ENCODE results near the gene TRAF3IP3.
A peak's percentile ranks its signal among the peaks of the same experiment; 100 is the strongest.

The TRAF3IP3 gene

DNA sequence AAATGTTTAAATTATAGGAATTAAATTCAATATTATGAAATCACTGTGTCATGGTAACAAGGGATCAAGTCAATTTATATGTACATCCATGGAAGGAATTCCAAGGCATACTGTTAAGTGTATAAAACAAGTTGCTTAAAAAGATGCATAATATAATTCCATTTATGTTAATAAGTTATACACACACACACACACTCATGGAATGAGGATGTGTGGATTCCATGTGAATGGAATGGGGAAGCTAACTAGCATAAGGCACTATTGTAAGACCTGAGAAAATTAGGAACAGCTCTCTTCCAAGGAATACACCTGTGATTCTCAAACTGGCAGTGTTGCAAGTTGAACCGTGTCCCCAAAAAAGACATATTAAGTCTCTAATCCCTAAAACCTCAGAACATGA lies 17.6 kb upstream of the TRAF3IP3 start:
- DNase-seq (ENCODE audit: low read depth) = no peak

DNA sequence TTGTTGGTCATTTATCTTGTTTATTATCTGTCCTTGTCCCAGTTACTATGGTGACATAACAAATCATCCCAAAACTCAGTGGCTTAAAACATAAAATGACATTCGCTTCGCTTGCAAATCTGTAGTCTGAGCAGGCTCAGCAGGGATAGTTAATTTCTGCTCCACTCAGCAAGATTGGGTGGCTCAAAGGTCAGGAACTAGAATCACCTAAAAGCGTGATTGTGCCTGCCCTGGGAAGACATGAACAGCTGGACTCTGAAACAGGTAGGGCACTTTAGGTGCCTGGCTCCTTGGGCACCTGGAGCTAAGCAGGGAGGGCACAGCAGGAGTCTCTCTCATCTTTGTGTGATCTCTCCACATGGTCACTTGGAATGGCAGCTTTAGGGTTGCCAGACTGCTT lies 14.7 kb upstream of the TRAF3IP3 start:
- DNase-seq (ENCODE audit: low read depth) = no peak

DNA sequence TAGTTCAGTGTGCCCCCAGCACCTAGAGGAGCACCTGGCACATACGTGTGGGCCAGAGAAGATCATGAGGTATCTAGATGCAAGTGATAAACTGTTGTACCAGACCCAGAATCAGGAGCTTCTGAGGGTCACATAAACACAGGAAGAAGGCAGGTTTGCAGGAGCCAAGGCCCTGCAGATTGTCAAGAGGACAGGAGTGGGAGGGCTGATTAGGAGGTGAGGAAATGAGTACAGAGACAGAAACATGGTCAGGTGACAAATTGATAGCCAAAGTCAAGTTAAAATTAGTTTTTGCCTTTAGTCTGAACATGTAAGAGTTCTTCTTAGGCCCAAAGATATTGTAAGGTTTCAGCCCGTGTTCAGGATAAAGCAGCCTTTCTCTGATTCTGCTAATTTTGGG lies 14.0 kb upstream of the TRAF3IP3 start:
- DNase-seq (ENCODE audit: low read depth) = no peak

DNA sequence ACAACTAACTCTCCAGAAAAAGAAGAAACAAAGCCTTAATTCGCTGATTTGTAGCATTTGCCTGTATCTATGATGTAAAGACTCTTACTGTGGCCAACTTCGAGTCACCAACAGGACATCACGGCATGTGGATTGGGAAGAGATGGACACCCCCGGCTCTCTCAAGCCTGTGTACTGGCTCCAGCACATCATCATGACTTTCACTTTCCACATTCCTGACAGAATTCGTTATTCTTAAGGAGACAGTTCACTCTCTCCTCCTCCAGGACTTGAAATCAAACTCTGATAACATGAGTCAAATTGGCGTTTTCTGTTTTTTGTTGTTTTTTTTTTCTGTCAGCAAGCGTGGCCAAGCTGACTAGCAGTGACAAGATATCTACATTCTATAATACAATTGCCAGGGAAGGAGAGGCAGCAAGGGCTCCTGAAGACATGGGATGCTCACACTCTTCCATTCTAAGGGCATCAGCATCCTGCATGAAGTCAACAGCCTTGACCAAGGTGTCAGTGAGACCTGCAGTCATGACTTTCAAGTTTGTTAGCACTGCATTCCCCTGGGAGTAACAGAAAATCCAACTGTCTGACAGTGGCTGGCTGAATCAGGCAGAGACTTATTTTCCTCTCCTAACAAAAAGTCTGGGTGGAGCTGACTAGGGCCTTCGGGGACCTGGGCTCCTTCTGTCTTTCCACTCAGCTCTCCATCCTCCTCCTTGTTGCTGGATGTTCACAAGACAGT lies 13.3 kb upstream of the TRAF3IP3 start:
- no peak for DNase-seq (ENCODE audit: low read depth)

DNA sequence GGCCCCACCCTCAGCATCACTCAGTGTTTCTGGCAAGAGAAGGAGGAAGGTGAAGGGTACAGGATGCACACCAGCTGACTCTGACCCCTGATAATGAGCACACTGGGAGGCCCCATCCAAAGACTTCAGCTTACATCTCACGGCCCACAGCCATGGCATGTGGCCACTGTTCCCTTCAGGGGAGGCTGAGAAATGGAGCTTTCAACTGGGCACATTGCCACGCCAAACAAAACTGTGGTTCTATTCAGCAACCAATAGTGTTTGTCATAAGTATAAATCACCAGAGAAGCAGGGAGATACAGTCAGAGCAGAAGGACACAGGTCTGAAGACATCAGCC lies 12.7 kb upstream of the TRAF3IP3 start:
- DNase-seq (ENCODE audit: low read depth) = no peak

DNA sequence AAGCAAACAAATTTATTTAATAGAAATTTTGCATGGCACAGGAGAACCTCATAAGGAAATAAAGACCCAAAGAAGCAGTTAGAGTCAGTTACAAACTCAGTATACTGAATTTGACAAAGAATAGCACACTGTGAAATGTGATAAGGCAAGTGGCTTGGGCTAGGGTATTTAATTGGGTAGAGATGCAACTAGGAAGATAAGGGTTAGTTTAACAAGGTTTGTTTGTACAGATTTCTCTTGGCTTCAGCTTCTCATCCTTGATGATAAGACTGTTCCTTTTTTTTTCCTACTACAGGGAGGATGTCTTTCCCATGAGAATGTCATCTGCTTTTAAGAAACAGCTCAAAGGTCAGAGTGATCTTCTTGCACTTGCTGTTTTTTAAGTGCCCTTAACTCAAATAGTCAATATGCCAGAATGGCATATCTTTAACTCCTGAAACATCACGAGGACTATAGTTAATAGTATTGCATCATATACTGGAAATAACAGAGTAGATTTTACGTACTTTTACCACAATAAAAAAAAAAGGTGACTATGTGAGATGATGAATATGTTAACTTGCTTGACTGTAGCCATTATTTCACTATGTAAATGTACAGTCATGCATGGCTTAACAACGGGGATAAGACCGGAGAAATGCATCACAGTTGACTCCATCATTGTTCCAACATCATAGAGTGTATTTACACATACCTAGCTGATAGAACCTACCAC lies 9.2 kb upstream of the TRAF3IP3 start:
- no peak for DNase-seq (ENCODE audit: low read depth)

DNA sequence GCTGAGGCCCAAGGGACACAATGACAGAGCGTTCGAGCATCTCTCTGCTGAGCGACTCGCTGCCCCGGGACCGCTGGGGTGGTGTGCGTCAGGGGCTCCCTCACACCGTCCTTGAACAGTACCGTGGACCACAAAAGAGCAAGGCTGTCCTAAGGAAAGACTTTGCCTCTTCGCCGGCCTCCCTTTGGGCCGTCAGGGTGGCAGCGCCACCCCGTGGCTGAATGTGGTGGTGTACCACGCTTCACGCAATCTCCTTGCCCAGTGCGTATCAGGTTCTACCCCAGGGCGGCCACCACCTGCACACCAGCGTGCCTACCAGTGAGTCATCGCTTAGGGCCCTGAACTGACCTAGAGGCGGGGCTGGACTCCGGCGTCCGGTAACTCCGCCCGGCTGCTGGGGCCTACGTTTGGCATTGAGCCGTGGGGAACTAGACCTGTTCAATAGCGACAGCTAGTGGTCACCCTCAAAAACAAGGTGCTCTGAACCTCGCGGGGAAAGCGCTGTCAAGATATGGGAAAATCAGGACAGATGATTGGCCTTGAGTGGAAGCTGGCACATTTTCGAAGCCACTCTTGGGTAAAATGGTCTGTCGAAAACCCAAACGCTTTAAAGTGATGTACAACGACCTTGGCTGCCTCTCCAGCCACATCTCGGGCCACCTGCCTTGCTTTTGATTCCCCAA lies 8.1 kb upstream of the TRAF3IP3 start:
- peak; percentile 56 for DNase-seq (ENCODE audit: low read depth)

DNA sequence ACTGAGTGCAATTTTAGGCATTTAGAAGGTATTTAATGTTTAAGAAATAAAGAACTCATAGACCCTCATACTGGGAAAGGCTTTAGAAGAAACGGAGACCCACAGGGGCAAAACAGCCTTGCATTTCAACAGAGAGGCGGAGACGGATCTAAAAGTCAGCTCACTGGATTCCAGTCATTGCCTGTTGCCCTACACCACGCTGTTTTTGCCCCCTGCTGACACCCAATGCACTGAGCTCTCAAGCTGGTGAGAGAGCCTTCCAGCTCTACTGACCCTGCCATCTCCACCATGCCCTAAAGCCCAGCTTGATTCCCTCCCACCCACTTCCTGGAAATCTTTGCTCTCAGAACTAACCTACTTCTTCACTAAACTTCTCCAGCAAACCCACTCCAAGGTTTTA lies 7.2 kb upstream of the TRAF3IP3 start:
- no peak for DNase-seq (ENCODE audit: low read depth)

DNA sequence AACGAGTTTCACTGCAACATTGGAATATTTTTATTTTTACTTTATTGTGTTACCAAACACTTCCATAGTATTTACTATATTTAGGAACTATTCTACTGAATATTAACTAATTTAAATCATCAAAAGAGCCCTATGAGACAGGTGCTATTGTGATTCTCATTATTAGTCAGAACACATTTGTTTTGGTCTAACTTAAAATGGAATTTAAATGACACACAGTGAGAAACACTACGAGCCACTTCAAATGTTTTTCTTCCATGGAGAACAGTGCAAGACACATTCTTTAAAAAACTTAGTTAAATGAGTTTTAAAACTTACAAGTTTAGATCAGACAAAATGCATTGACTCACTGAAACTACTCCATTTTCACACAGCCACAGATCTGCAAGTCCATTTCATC lies 6.6 kb upstream of the TRAF3IP3 start:
- DNase-seq (ENCODE audit: low read depth) = no peak

DNA sequence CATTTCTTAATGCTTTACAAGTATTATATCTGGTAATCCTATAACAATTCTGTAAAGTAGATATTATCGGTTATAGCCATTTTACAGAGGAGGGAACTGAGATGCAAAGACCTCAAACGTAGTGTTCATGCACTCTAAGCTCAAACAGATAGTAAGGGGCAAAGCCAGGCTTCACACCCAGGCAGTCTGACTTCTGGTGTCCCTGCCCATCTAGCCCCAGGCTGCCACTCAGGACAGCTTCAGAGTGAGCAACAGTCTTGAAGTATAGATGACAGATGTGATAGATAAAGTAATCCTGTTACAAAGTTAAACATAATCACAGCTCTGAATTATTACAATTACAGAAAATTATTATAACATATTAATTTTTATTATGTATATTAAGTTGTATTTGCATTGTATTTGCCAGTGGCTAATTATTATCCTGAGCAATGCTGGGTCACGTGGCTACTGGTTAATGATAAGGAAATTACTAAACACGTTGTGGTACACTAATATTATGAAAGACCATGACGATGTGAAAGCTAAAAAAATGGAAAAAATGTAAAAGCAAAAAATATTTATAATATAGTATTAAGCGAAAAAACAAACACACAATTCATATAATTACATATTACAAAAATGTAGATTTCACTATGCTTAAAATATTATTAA lies 6.1 kb upstream of the TRAF3IP3 start:
- no peak for DNase-seq (ENCODE audit: low read depth)

DNA sequence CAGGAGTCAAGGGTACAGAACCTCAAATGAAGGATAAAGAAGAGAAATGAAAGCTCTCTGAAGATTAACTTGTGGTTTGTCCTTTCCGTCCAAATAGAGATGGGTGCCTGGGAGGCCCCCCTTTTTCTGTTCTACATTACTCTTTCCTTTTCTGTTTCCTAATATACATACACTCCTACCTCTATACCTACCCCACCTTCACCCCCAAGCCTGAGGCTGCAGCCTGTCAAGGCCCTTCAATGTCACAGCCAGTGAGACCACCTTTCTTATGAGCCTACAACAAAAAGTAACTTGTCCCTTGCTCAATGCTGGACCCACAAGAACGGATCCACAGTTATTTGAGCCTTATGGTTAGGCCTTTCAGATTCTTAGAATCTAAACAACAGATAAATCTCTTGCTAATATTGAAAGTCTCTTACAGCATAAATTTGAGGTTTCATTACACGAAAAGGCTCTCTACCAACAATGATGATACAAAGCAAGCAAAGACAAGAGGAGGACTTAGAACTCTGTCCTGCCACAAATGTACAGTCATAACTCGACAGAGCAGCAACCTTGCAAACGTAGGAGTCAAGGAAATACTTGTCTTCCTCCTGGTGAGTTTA lies 4.1 kb upstream of the TRAF3IP3 start:
- no peak for DNase-seq (ENCODE audit: low read depth)

DNA sequence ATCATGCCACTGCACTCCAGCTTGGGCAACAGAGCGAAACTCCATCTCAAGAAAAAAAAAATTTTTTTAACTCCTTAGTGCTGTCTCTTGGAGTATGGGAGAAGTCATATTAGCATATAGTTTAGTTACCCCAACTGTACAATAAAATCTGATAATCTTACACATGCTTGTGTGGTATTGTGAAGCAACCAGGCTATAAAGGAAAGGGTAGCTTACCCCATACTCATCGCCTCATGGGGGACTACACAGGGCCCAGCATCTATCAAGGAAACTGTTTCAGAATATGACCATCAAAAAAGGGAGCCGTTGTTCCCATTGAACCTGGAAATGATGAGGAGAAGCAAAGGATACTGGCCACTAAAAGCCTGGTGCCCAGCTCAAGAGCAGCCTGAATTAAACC lies 3.0 kb upstream of the TRAF3IP3 start:
- DNase-seq (ENCODE audit: low read depth) = no peak

DNA sequence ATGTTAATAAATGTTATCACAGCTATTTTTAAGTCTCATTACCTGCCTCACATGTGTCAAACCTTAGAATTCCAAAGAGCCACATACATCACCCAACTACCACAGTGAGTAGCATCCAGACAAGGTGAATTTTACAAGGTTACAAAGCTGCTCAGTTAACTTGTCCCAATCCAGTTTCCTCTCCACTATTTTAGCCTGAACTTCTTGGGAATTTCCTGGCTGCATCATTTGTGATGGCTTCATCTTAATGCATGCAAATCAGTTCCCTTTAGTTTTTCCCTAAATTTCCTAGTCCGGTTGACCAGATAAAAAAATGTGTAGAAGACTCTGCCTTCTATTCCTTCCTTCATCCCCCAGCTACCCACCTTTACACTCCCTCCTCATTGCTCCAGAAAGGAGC lies 597 bp upstream of the TRAF3IP3 start:
- DNase-seq (ENCODE audit: low read depth) = no peak

DNA sequence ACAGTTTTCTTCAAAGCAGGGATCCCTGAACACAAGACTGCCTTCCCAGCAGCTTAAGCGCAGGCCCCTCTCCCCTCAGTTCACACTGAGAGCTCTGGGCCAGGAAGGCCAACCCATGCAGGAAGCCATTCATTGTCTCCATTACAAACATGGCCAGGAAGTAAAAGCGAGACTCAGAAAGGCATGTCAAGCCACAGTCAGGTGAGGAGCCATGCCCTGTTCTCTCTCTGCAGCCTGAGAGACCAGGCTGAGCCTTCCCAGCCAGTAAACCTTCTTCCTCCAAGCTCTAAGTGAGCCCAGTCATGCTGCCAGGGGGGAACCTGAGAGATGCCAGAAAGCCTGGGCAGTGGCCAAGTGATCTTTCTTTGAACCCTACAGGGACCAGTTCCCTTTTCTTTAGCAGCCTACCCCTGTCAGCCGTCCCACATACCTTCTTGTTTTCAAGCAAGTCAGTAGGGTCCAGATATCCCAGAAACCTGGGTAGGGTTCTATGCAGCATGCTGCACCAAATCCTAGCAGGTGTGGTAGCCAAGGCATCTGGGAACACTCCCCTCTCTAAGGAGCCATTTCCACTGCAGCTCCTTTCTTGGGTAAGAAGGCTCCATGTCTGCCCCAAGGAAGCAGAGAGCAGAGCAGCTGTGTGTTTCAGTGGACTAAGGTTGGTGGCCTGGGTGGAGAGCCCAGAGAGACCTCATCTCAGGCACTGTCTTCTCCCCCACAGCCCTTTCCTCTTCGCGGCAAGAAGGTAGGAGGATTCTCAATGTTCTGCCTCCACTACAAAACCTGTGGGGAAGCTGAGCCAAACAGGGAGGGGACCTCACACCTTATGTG lies 977 bp downstream of the TRAF3IP3 start:
- peak; percentile 11 for DNase-seq (ENCODE audit: low read depth)

DNA sequence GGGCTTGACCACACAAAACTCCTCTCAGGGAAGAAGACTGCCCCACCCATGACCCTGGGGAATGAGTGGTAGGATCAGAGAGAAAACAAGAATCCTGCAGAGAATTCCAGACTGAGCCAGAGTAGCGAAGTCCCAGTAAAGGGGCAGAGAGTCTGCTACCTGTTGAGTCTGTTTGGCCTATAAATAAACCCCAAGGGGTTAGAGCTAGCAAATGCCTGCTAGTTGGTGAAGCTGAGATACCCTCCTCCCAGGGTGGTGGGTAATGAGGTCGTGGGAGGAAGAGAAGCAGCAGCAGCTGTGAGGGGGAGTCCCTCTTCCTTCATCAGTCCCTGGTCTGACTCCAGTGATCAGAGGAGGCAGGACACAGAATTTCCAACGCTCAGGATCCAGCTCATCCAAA lies 2.5 kb downstream of the TRAF3IP3 start:
- DNase-seq (ENCODE audit: low read depth) = no peak

DNA sequence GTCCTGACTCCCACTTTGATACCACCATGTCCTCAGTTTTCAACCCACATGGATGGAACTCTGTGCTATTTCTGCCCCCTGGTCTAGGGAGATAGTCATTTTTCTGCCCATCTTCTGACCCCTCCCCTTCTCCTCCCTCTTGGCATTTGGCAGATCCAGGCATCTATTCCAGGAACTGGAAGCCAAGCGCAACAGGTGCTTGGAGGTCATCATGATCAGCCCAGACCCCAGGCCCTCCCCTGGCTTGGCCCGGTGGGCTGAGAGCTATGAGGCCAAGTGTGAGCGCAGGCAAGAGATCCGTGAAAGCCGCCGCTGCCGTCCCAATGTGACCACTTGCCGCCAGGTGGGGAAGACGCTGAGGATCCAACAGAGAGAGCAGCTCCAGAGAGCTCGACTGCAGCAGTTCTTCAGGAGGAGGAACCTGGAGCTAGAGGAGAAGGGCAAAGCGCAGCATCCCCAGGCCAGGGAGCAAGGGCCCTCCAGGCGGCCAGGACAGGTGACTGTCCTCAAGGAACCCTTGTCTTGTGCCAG lies 4.0 kb downstream of the TRAF3IP3 start:
- no peak for DNase-seq (ENCODE audit: low read depth)

DNA sequence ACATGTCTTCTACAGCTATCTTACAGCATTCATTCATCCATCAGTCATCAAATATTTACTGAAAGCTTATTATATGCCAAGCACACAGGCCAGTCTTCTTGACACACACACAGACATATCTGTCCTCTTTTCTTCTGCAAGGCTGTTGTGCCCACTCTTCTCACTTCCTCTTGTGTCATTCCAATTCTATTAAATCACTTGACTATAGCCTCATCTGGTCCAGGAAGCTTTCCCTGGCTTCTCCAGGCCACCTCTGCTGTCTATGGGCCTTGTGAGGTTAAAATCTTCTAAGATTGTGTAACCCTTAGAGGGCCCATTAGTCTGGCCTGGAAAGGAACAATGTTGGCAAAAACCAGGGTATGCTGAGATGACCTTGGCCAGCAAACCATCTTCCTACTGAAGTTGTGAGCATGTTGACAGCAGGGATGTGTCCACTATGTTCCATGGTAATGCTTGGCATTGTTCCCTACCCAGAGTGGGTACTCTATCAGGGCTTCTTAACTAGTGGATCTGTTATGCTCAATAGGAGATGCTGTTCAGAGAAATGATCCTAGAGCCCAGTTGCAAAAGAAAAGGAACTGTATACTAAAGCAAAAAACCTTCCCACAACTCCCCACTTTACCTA lies 5.3 kb downstream of the TRAF3IP3 start:
- DNase-seq (ENCODE audit: low read depth) = no peak

DNA sequence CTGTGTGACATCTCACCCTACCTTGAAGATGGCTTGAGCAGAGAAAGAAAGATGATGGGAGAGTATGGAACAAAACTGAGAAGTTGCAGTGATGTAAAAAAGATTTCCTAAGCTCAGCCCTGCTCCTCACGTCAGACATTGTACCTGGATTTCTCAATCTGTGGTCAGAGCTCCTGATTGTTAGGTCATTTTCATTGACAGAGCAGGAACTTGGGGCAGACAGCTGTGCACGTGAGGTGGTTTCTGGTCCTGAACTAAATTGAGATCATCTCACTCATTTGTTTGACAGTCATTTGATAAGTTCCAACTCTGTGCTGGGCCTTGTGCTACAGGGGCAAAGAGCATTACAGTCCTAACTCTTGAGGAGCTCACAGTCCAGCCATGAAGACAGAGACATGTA lies 10.2 kb downstream of the TRAF3IP3 start:
- DNase-seq (ENCODE audit: low read depth) = no peak

DNA sequence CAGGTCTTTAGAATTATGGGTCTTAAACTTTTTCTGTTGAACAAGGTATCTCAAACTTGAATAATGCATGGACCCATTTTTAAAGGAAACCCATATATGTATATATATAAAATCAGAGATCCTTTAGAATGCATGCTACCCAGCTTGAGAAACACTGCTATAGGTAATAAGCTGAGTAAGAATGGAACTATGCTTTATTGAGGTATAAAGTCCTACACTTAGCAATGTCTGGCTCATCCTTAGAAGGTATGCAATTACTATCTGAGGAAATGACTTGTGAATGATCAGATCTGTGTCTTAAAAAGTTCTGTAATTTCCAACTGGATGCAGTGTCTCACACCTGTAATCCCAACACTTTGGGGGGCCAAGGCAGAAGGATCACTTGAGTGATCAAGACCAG lies 11.2 kb downstream of the TRAF3IP3 start:
- DNase-seq (ENCODE audit: low read depth) = no peak

DNA sequence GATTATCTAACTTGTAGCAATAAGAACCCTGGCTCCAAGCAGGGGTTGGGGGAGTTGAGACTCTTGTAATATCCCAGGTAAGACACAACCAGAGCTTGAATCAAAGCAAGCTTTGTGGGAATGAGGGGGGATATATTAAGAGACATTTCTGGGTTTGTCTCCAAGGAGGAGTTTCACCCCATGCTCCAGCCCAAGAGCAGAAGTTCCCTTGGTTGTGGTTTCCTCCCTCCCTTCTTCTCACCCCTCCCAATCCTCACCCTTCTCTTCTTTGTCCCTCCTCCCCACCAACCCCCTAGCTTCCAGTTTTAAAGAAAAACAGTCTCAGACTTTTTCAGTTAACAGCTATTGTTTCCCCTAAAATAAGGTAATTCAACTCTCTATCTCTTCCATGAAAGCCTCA lies 11.9 kb downstream of the TRAF3IP3 start:
- DNase-seq (ENCODE audit: low read depth) = no peak

DNA sequence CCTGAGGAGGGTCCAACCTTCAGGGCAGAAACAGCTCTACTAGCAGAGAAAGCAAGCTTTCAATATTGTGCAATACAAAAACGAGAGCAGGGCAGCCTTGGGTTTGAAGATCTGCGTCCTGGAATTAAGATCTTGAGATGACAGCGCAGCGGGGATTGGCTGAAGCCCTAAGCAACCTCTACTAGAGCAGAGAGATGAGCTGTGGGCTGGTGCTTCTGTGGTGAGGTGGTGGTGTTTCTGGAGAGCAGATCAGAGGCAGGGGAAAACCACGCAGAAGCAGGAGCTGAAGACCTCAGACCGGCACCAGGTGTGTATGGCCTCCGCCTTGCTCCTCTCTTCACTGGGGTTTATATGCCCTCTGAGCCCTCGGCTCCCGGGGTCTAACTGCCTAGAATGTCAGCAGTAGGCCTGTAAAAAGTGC lies 12.5 kb downstream of the TRAF3IP3 start:
- peak; percentile 63 for DNase-seq (ENCODE audit: low read depth)
